Measurements from ENCODE around the gene OTUB2. TPM values are rescaled to one million over a fixed set of nuclear protein-coding genes. Genes with fewer than 3 reads are reported as not detected.

The OTUB2 gene
- total and polyA plus RNA-seq, 9 donors, result 0.41 to 1.6 (median 0.76) TPM

- TF ChIP-seq, protein P1, sequence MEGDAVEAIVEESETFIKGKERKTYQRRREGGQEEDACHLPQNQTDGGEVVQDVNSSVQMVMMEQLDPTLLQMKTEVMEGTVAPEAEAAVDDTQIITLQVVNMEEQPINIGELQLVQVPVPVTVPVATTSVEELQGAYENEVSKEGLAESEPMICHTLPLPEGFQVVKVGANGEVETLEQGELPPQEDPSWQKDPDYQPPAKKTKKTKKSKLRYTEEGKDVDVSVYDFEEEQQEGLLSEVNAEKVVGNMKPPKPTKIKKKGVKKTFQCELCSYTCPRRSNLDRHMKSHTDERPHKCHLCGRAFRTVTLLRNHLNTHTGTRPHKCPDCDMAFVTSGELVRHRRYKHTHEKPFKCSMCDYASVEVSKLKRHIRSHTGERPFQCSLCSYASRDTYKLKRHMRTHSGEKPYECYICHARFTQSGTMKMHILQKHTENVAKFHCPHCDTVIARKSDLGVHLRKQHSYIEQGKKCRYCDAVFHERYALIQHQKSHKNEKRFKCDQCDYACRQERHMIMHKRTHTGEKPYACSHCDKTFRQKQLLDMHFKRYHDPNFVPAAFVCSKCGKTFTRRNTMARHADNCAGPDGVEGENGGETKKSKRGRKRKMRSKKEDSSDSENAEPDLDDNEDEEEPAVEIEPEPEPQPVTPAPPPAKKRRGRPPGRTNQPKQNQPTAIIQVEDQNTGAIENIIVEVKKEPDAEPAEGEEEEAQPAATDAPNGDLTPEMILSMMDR (IDR thresholded peaks at IDR 0.05), result no peak
- TF ChIP-seq EP300 (IDR thresholded peaks at IDR 0.05) (no peak), POLR2A (IDR thresholded peaks at IDR 0.05) (no peak)
- Histone ChIP-seq H3K9me3 (no peaks in the 10 kb centered on the region), H3K4me1 (ENCODE audit: insufficient read depth) (no peaks in the 10 kb centered on the region), H3K36me3 (no peaks in the 10 kb centered on the region), H3K4me3 (no peak overlapping the region), H3K27ac (peak overlapping the region in 1 of 2 donors; percentile 10), H3K27me3 (no peaks in the 10 kb centered on the region)
- DNase-seq, result peak in 1 of 5 donors; percentile 11
- intact Hi-C loops (cut with DNase I), result loop anchor here in 2 of 4 donors (5.0 kb wide), 2 partner anchors 76 to 86 kb away; partner anchors contain the start of gene IFI27L2 (in 1 of the 2)
- WGBS, 3 donors, result 59 to 68% (median 66%) methylated on average over 3 of the region's 3 CpGs
Measured at GRCh38 chr14:94051779-94052178, 25.6 kb downstream of the OTUB2 start.

- 84 to 94% (median 84%) methylated on average over 1 of the region's 1 CpG for WGBS, 3 donors
- Histone ChIP-seq H3K36me3 (no peaks in the 10 kb centered on the region), H3K4me1 (ENCODE audit: insufficient read depth) (no peaks in the 10 kb centered on the region), H3K27ac (no peak overlapping the region), H3K4me3 (no peak overlapping the region), H3K9me3 (no peaks in the 10 kb centered on the region), H3K27me3 (no peaks in the 10 kb centered on the region)
- intact Hi-C loops (cut with DNase I), result loop anchor here in 2 of 4 donors (5.0 kb wide), 2 partner anchors 75 to 85 kb away; partner anchors contain the start of gene IFI27L2 (in 1 of the 2)
- no peak for TF ChIP-seq POLR2A (IDR thresholded peaks at IDR 0.05)
- TF ChIP-seq EP300 (IDR thresholded peaks at IDR 0.05), result no peak
- DNase-seq, result no peak
Measured at GRCh38 chr14:94052199-94052598, 26.1 kb downstream of the OTUB2 start.

DNA sequence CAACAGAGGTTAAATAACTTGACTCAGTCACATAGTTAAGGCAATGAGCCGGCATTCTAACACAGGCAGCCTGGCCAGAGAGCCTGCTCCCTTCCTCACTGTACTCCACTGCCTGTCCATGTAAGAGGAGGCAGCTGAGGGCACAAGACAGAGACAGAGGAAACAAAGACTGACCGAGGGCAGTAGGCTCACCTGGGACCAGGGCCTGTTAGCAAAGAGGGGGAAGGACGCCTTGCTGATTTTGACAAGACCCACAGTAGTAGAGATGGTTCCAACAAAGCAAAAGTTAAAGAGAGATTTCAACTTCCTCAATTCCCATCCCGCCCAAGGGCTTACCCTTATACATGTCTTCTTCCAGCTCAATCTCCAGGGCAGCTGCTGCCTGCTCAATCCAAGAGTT is 26.5 kb downstream of the OTUB2 start:
- intact Hi-C loops (cut with DNase I), result loop anchor here in 2 of 4 donors (5.0 kb wide), 2 partner anchors 75 to 85 kb away; partner anchors contain the start of gene IFI27L2 (in 1 of the 2)
- no peaks in the 10 kb centered on the region for H3K36me3 ChIP-seq
- TF ChIP-seq POLR2A (IDR thresholded peaks at IDR 0.05) (no peak), EP300 (IDR thresholded peaks at IDR 0.05) (no peak)
- TF ChIP-seq, protein P1 (IDR thresholded peaks at IDR 0.05), result no peak
- H3K4me1 ChIP-seq (ENCODE audit: insufficient read depth), result peaks cover 3% of the 10 kb centered on the region
- 87 to 94% (median 93%) methylated on average over 4 of the region's 4 CpGs for WGBS, 3 donors
- H3K9me3 ChIP-seq, result no peaks in the 10 kb centered on the region
- H3K27me3 ChIP-seq, result no peaks in the 10 kb centered on the region
- no peak overlapping the region for H3K4me3 ChIP-seq
- no peak overlapping the region for H3K27ac ChIP-seq
- DNase-seq, result peak in 1 of 5 donors; percentile 1

DNA sequence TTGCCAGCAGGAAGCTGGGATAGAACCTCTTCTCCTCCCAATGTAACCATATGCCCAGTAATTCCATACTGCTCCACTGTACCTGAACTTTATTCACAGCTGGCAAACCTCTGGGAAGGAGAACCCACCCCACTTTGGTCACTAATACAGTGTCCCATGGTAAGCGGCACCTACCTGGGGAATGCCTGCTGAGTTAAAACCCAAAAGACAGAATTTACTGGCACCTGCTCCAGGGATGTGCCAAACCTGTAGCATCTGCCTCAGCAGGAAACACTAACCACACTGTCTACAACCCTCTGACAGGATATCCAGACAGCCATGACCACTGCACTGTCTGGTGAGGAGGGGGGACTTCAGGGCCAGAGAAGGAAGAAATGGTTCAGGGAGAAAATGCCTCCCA is 28.3 kb downstream of the OTUB2 start:
- H3K9me3 ChIP-seq, result no peaks in the 10 kb centered on the region
- DNase-seq, result peak in 1 of 5 donors; percentile 2
- no peaks in the 10 kb centered on the region for H3K36me3 ChIP-seq
- H3K27ac ChIP-seq, result no peak overlapping the region
- TF ChIP-seq POLR2A (IDR thresholded peaks at IDR 0.05) (no peak), EP300 (IDR thresholded peaks at IDR 0.05) (no peak)
- TF ChIP-seq, protein P1 (IDR thresholded peaks at IDR 0.05), result no peak
- 90 to 100% (median 94%) methylated on average over 1 of the region's 1 CpG for WGBS, 3 donors
- peaks cover 7% of the 10 kb centered on the region for H3K4me1 ChIP-seq (ENCODE audit: insufficient read depth)
- H3K4me3 ChIP-seq, result no peak overlapping the region
- H3K27me3 ChIP-seq, result no peaks in the 10 kb centered on the region
- intact Hi-C loops (cut with DNase I), result loop anchor here in 2 of 4 donors (5.0 kb wide), 2 partner anchors 73 to 83 kb away; partner anchors contain the start of gene IFI27L2 (in 1 of the 2)

DNA sequence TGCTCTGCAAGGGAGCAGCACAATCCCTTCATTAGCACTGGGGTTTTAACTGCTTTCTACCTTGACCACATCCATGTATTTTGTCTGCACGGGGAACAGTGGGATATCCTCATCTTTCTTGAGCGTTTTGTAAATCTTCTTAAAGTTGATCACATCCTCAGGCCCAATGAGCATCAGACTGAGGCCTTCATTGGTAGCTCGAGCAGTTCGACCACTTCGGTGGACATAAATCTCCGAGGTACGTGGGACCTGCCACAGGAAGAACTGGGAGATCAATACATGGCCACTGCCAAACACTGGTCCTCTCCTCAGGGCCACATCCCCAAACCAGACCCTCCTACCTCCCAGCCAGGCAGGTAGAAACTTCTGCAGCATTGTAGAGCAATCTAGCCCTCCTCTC is 28.8 kb downstream of the OTUB2 start:
- no peak overlapping the region for H3K4me3 ChIP-seq
- peak in 1 of 5 donors; percentile 0 for DNase-seq
- no peaks in the 10 kb centered on the region for H3K9me3 ChIP-seq
- WGBS, 3 donors, result 93% methylated on average over 7 of the region's 7 CpGs
- TF ChIP-seq, protein P1 (IDR thresholded peaks at IDR 0.05), result no peak
- no peak for TF ChIP-seq POLR2A (IDR thresholded peaks at IDR 0.05)
- no peak for TF ChIP-seq EP300 (IDR thresholded peaks at IDR 0.05)
- no peak overlapping the region for H3K27ac ChIP-seq
- peaks cover 8% of the 10 kb centered on the region for H3K4me1 ChIP-seq (ENCODE audit: insufficient read depth)
- no peaks in the 10 kb centered on the region for H3K36me3 ChIP-seq
- intact Hi-C loops (cut with DNase I), result loop anchor here in 2 of 4 donors (5.0 kb wide), 2 partner anchors 72 to 82 kb away; partner anchors contain the start of gene IFI27L2 (in 2 of the 2)
- H3K27me3 ChIP-seq, result no peaks in the 10 kb centered on the region
